Endometrial microvascular endothelial cells (primary cell): ENCODE measurements around the gene LCLAT1. TPM values are rescaled to one million over a fixed set of nuclear protein-coding genes. Genes with fewer than 3 reads are reported as not detected.

Experiments
- in situ Hi-C: cut with HindIII; loops from 2 replicates; pipeline ENCODE4 v1.10.0; 2017; ENCODE audit warnings: low sequenced_read_pairs, low pct_unique_long_range_greater_than_20kb; ENCODE audit errors: inconsistent ontology term
- total RNA-seq: library from RNA; depleted of rRNA; stranded (reverse); fragments of >200 nt; gene quantifications from one replicate; pipeline ENCODE4 v1.2.3, GENCODE V29; 2015; ENCODE audit errors: inconsistent ontology term

Gene LCLAT1
- total RNA-seq, 1 donor from 2014 or later: 16.8 TPM

DNA sequence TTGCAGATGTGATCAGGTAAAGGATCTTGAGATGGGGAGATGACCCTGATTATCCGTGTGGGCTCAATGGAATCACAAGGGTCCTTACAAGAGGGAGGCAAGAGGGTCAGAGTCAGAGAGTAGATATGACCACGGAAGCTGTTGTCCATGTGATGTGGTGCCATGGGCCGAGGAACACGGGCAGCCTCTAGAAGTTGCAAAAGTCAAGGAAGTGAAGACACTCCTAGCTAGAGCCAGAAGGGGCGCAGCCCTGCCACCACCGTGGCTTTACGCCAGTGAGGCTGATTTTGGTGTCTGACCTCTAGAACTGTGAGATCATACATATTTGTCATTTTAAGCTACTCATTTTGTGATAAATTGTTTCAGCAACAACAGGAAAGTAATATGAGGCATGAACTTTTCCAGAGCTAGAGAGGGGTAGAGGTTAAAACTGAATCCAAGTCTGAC lies 245.8 kb downstream of the LCLAT1 start:
- in situ Hi-C loops: no loop called here

Other genes starting within 250 kb of the LCLAT1 start
- 4.5 TPM for gene LBH, start 215.7 kb upstream of the LCLAT1 start, total RNA-seq